Thyroid gland (tissue), 4 donors: ENCODE data around the gene CBLN1.

Source experiments
- CTCF ChIP-seq, 6 experiments: fragments of 200-600 bp in 3 of 6; fragments of 450-650 bp in 3 of 6; sonication (generic) in 3 of 6; IDR thresholded peaks; one replicate each; pipeline ENCODE4 v1.5.1; 2016 to 2019; ENCODE audit warnings: antibody characterized with exemption in 6 of 6, mild to moderate bottlenecking in 2 of 6, inconsistent platforms in 1 of 6, moderate library complexity in 1 of 6
- POLR2A ChIP-seq, 2 donors: fragments of 450-650 bp; IDR thresholded peaks; one replicate each; pipeline ENCODE4 v1.6.1; 2017; ENCODE audit warnings: antibody characterized with exemption in 2 of 2, mild to moderate bottlenecking in 2 of 2, moderate library complexity in 1 of 2

DNA sequence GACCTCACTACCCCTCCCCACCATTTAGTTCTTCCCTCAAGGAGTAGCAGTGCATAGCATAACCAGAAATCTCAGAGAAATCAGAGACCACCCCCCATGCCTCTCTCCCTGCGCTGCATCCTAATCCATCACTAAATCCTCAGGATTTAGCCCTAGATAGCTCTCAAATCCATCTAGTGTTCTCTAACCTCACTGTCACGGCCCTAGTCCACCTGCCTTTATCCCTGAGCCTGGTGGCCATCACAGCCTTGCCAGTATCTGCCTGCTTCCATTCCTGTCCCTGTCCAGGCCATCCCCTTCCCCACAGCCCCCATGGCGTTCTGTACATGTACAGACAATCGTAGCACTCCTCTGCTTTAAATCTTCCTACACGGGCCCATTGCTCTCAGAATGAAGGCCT, 19.1 kb downstream of the CBLN1 start:
- no peak for TF ChIP-seq CTCF (IDR thresholded peaks at IDR 0.05)
- TF ChIP-seq POLR2A (IDR thresholded peaks at IDR 0.05): no peak
